GM12878 (cell line): ENCODE data around the gene ZCCHC4. TPM values are rescaled to one million over a fixed set of nuclear protein-coding genes. Genes with fewer than 3 reads are reported as not detected.

Experiments used
- ATAC-seq: fragments of 200-7000 bp; cut with Tn5 transposase; 3 replicates; pipeline ENCODE4 v1.9.1; 2020; ENCODE audit warnings: mild to moderate bottlenecking, moderate library complexity
- BruUV-seq: library from RNA; stranded (reverse); fragments of 400-500 nt; replicated peaks from 2 replicates; lab custom pipeline; 2021; lab: Mats Ljungman, UMichigan
- CTCF ChIA-PET: fragments of 300-600 bp; sonication (Branson Sonifier 250); formaldehyde crosslinking; extraction: SDS; loops from one replicate; lab custom pipeline; 2021; ENCODE audit warnings: inconsistent platforms; lab: Yijun Ruan, JAX
- POLR2A ChIA-PET: fragments of 350-600 bp; formaldehyde crosslinking; extraction: SDS; loops from one replicate; lab custom pipeline; 2021; ENCODE audit warnings: inconsistent platforms; lab: Charles Lee
- RAD21 ChIA-PET: fragments of 300-600 bp; sonication (Branson Sonifier 250); formaldehyde crosslinking; loops from one replicate; lab custom pipeline; 2023; ENCODE audit warnings: antibody characterized with exemption; ENCODE audit not compliant: unreplicated experiment; lab: Charles Lee
- SMC1A ChIA-PET: fragments of 300-600 bp; sonication (Branson Sonifier 250); formaldehyde crosslinking; loops from one replicate; lab custom pipeline; 2023; ENCODE audit not compliant: unreplicated experiment, uncharacterized antibody; lab: Charles Lee
- DNase-seq: peaks from one replicate; pipeline ENCODE4 v3.0.0-alpha.2; 2011; ENCODE audit warnings: low read depth, low spot score
- FAIRE-seq: peaks from 3 replicates; lab custom pipeline; 2011; peaks lifted over from hg19 to GRCh38; lab: Jason Lieb, UNC
- H2AFZ ChIP-seq: 2 replicates; pipeline ENCODE4 v1.6.0; 2011; ENCODE audit warnings: low read depth, low read length, control low read depth; ENCODE audit not compliant: control insufficient read depth
- H3K27ac ChIP-seq: 2 replicates; pipeline ENCODE4 v1.5.1; 2011; ENCODE audit warnings: control low read depth; ENCODE audit not compliant: control insufficient read depth, insufficient read depth
- H3K27me3 ChIP-seq, 2 experiments: replicated peaks in 1 of 2; 2 replicates each; pipeline versions ENCODE4 v1.6.0 to v1.6.1; 2011; ENCODE audit warnings: low read length in 1 of 2; ENCODE audit not compliant: control insufficient read depth in 2 of 2, insufficient read depth in 2 of 2
- H3K36me3 ChIP-seq, 2 experiments: 2 replicates each; pipeline ENCODE4 v1.5.1; 2011; ENCODE audit warnings: low read length in 1 of 2; ENCODE audit not compliant: control insufficient read depth in 2 of 2, insufficient read depth in 2 of 2
- H3K4me1 ChIP-seq: 2 replicates; pipeline ENCODE4 v1.6.1; 2011; ENCODE audit warnings: mild to moderate bottlenecking, low read length, moderate library complexity, mixed read lengths; ENCODE audit not compliant: control insufficient read depth, insufficient read depth
- H3K4me2 ChIP-seq: 2 replicates; pipeline ENCODE4 v1.6.0; 2011; ENCODE audit warnings: control low read depth; ENCODE audit not compliant: control insufficient read depth, insufficient read depth
- H3K4me3 ChIP-seq: fragments of 200-600 bp; sonication (generic); 2 replicates; pipeline ENCODE4 v1.5.1; 2016
- H3K79me2 ChIP-seq: 2 replicates; pipeline ENCODE4 v1.6.0; 2011; ENCODE audit warnings: low read length; ENCODE audit not compliant: control insufficient read depth, insufficient read depth
- H3K9ac ChIP-seq: 2 replicates; pipeline ENCODE4 v1.8.0; 2011; ENCODE audit warnings: low read length, control low read depth, mixed read lengths; ENCODE audit not compliant: control insufficient read depth, insufficient read depth
- H3K9me3 ChIP-seq: replicated peaks from 3 replicates; pipeline ENCODE4 v1.5.1; 2011; ENCODE audit warnings: mild to moderate bottlenecking, low read length; ENCODE audit not compliant: control insufficient read depth, insufficient read depth
- H4K20me1 ChIP-seq: 2 replicates; pipeline ENCODE4 v1.6.0; 2011; ENCODE audit not compliant: control insufficient read depth, insufficient read depth
- ELK1 ChIP-seq: IDR thresholded peaks from 2 replicates; pipeline ENCODE4 v1.6.1; 2012; ENCODE audit warnings: low read depth, low read length, improper control_type of control experiment
- ETV6 ChIP-seq, 2 experiments: fragments of 450-650 bp in 1 of 2; IDR thresholded peaks in 1 of 2; conservative IDR thresholded peaks in 1 of 2; 2 replicates each; pipeline ENCODE4 v1.6.1; 2014; ENCODE audit warnings: antibody characterized with exemption in 1 of 2, borderline replicate concordance in 1 of 2, low read depth in 1 of 2, mild to moderate bottlenecking in 1 of 2, moderate library complexity in 1 of 2
- RAD51 ChIP-seq: fragments of 450-650 bp; IDR thresholded peaks from 2 replicates; pipeline ENCODE4 v1.6.1; 2016; ENCODE audit warnings: moderate library complexity, mild to moderate bottlenecking, inconsistent platforms
- ZBTB40 ChIP-seq: fragments of 450-650 bp; IDR thresholded peaks from 2 replicates; pipeline ENCODE4 v1.6.1; 2016; ENCODE audit warnings: mild to moderate bottlenecking, moderate library complexity, borderline replicate concordance
- WGBS: methylation state at CpG from one replicate; pipeline ENCODE4 v1.1.6; 2016; ENCODE audit warnings: low lambda C conversion rate; ENCODE audit not compliant: insufficient replicate concordance, insufficient coverage; ENCODE audit errors: missing lambda C conversion rate; 5-methylcytosine and 5-hydroxymethylcytosine counted together
- in situ Hi-C: fragments of 300-500 bp; cut with MboI; formaldehyde crosslinking; loops from 9 replicates; pipeline ENCODE4 v1.14.3; 2018; ENCODE audit warnings: mixed read lengths
- intact Hi-C: fragments of 100-400 bp; cut with micrococcal nuclease; formaldehyde crosslinking; loops from one replicate; pipeline ENCODE4 v1.14.2; 2022; ENCODE audit not compliant: unreplicated experiment
- polyA plus RNA-seq, 11 experiments: library from polyadenylated mRNA; depleted of rRNA in 4 of 11; unstranded in 6 of 11; stranded (reverse) in 5 of 11; fragments of >200 nt; fragmentation: Nextera tagmentation in 4 of 11; fragmentation: Illumina TruSeq in 1 of 11; extraction: Ambion mirVana in 4 of 11; extraction: Trizol in 1 of 11; gene quantifications; 1 replicate in 1 of 11; 2 replicates in 10 of 11; pipeline versions ENCODE4 v1.2.1 to v1.2.3, GENCODE V29; 2011 to 2016; ENCODE audit warnings: inconsistent platforms in 2 of 11, missing spikeins in 2 of 11, low read depth in 1 of 11
- total RNA-seq, 4 experiments: library from RNA; depleted of rRNA in 3 of 4; stranded (reverse); fragments of >200 nt in 3 of 4; fragmentation: Illumina TruSeq in 1 of 4; extraction: Trizol in 1 of 4; gene quantifications; 2 replicates each; pipeline versions ENCODE4 v1.2.1 to v1.2.3, GENCODE V29; 2013 to 2021
- TF ChIP-seq, protein P1 (sequence below): IDR thresholded peaks from 2 replicates; pipeline ENCODE4 v1.6.1; 2012; ENCODE audit warnings: low read depth, low read length, improper control_type of control experiment

Gene ZCCHC4
- total and polyA plus RNA-seq, 10 of the 15 experiments (the other 5 are each of a cell fraction or from before 2014, with no cell fraction given), result 3.2 to 17.7 (median 12.7) TPM

DNA sequence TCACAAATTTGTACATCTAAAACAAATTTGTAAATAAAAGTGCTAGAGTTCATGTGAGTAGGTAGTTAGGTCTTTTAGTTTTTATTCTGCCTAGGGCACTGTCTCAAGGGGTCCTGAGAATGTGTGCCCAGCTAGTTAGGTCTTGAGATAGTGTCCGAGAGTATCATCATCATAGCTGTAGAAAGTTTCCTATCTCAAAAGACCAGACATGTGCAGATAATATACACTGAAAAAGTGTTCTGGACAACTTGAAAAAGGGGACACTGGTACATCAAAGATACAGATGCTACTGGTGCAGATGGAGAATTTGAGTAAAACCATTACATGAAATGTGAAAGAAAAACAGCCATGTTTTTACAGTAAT, 1.8 kb upstream of the ZCCHC4 start:
- in situ Hi-C loops (no loop called here), intact Hi-C loops (loop anchor here (5.0 kb wide), 1 partner anchor 128 kb away; no protein-coding TSS in a partner anchor)
- WGBS, result 0% methylated on average over 1 of the region's 1 CpG
- TF ChIP-seq ZBTB40 (no peak), ETV6 (conservative IDR thresholded peaks at IDR 0.05 in 1 of 2, IDR thresholded peaks at IDR 0.05 in 1 of 2; ENCODE audit: borderline replicate concordance in 1 of 2, low read depth in 1 of 2) (no peak), ELK1 (no peak), RAD51 (no peak)
- TF ChIP-seq, protein P1, sequence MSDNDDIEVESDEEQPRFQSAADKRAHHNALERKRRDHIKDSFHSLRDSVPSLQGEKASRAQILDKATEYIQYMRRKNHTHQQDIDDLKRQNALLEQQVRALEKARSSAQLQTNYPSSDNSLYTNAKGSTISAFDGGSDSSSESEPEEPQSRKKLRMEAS, result no peak
- Histone ChIP-seq H4K20me1 (no peaks in the 10 kb centered on the region), H3K9ac (peak overlapping the region; percentile 65), H3K27ac (peak overlapping the region; percentile 96), H3K27me3 (no peaks in the 10 kb centered on the region), H3K36me3 (no peaks in the 10 kb centered on the region), H3K79me2 (peaks cover 9% of the 10 kb centered on the region), H3K9me3 (0 out of 3 replicates have a peak, but pooled peaks cover 2% of the 10 kb centered on the region), H2AFZ (peak overlapping the region; percentile 79), H3K4me3 (peak overlapping the region; percentile 35; the same call in 1 of the 2 replicates), H3K4me2 (peak overlapping the region; percentile 69), H3K4me1 (peaks cover 24% of the 10 kb centered on the region)
- FAIRE-seq (no peak), ATAC-seq (no peak), DNase-seq (no peak)
- BruUV-seq, result no TSS peak
- ChIA-PET SMC1A (interaction anchor here (0.9 to 4.2 kb wide), 5 partner anchors 9 to 75 kb away, joined by 3 to 38 read pairs (median 4); partner anchors contain the start of gene PI4K2B), POLR2A (interaction anchor here (0.6 to 3.7 kb wide), 2 partner anchors 77 to 715 kb away, joined by 5 to 35 read pairs; partner anchors contain the start of gene PI4K2B), RAD21 (interaction anchor here (1.3 to 1.7 kb wide), 3 partner anchors 71 to 77 kb away, joined by 4 to 9 read pairs (median 4); partner anchors contain the start of gene PI4K2B), CTCF (interaction anchor here (0.6 to 2.6 kb wide), 7 partner anchors 9 to 465 kb away, joined by 3 to 10 read pairs (median 4); no protein-coding TSS in a partner anchor)
